PC-3 (cell line): ENCODE measurements around the gene KLK10.

ENCODE experiments used
- CTCF ChIP-seq: fragments of 300-600 bp; sonication (generic); conservative IDR thresholded peaks from 2 replicates; pipeline ENCODE4 v1.5.1; 2017; ENCODE audit warnings: antibody characterized with exemption, low read depth, mild to moderate bottlenecking, low read length
- EZH2phosphoT487 ChIP-seq: fragments of 300-600 bp; sonication (generic); IDR thresholded peaks from 2 replicates; pipeline ENCODE4 v1.6.1; 2018; ENCODE audit warnings: mild to moderate bottlenecking, antibody characterized with exemption, low read length, borderline replicate concordance

DNA sequence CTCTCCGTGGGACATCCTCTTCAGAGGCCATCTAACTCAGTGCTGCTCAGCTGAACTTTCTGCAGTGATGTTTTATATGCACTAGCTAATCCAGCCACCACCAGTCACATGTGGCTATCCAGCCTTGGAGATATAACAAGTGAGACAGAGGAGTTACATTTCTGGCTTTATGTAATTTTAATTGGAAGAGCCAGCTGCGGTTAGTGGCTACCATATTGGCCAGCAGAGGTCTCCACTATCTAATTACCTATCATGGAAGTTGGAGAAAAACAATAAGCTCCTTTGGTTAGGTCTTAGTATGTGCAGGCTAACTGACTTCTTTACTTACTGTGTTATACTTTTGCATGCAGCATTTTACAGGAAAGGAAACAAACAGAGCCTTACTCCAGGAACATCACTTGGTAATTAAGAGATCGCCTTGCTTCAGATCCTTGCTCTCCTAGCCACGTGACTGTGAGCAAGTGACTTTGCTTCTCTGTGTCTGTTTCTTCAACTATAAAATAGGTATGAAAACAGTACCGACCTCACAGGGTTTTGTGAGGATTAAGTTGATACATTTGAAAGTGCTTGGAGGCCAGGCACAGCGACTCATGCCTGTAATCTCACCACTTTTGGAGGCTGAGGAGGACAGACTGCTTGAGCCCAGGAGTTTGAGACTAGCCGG is 1.6 kb upstream of the KLK10 start:
- TF ChIP-seq CTCF = peak; percentile 97
- no peak for TF ChIP-seq EZH2phosphoT487
